NT2/D1 (cell line): Measurements from ENCODE around the gene SIAH3.

Experiments
- SUZ12 ChIP-seq: IDR thresholded peaks from 2 replicates; pipeline ENCODE4 v1.6.1; 2011; ENCODE audit not compliant: insufficient read length, insufficient read depth; ENCODE audit errors: extremely low read depth
- ZNF274 ChIP-seq: IDR thresholded peaks from 2 replicates; pipeline ENCODE4 v1.6.1; 2011; ENCODE audit warnings: mild to moderate bottlenecking, low read depth, low read length

DNA sequence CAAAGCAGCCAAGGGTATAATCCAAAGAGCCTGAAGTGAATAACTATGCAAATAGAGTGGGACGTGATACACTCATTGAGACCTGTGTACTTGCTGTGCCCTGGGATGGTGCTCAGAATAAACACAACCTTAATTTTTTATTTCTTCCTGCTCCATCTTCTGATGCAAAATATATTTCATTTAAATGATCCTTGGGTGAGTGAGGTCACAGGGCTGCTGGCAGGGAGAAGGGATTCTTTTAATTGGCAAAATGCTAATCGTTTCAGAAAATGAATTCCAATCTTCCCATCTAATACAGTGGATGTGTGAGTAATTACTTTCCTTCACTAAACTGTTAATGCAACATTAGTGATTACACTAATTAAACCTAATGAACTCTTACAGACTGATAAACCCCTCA, 63.5 kb downstream of the SIAH3 start:
- TF ChIP-seq ZNF274 = no peak
- no peak for TF ChIP-seq SUZ12
